Upper lobe of left lung (tissue), 6 donors: ENCODE measurements around the gene VAV2. TPM values are rescaled to one million over a fixed set of nuclear protein-coding genes. Genes with fewer than 3 reads are reported as not detected.
A peak's percentile ranks its signal among the peaks of the same experiment; 100 is the strongest.

Experiments used
- ATAC-seq, 2 donors: fragments of 200-7000 bp; cut with Tn5 transposase; one replicate each; pipeline ENCODE4 v1.9.1; 2022; ENCODE audit warnings: mild to moderate bottlenecking in 2 of 2, moderate library complexity in 2 of 2; ENCODE audit not compliant: low FRiP score in 2 of 2
- DNase-seq, 2 donors: peaks; one replicate each; pipeline ENCODE4 v3.0.0-alpha.2; 2019 to 2020
- H3K27ac ChIP-seq, 4 donors: fragments of 200-600 bp; sonication (generic); one replicate each; pipeline ENCODE4 v1.5.1; 2016 to 2019
- H3K27me3 ChIP-seq, 4 donors: fragments of 200-600 bp; sonication (generic); one replicate each; pipeline ENCODE4 v1.5.1; 2017 to 2019
- H3K36me3 ChIP-seq, 4 donors: fragments of 200-600 bp; sonication (generic); one replicate each; pipeline ENCODE4 v1.5.1; 2016 to 2019
- H3K4me1 ChIP-seq, 4 donors: fragments of 200-600 bp; sonication (generic); one replicate each; pipeline ENCODE4 v1.5.1; 2018 to 2019
- H3K4me3 ChIP-seq, 4 donors: fragments of 200-600 bp; sonication (generic); one replicate each; pipeline ENCODE4 v1.5.1; 2017 to 2019; ENCODE audit warnings: mild to moderate bottlenecking in 2 of 4, moderate library complexity in 1 of 4
- H3K9me3 ChIP-seq, 4 donors: fragments of 200-600 bp; sonication (generic); one replicate each; pipeline ENCODE4 v1.5.1; 2018 to 2019
- EP300 ChIP-seq, 4 donors: sonication (generic); formaldehyde crosslinking; IDR thresholded peaks; one replicate each; pipeline ENCODE4 v1.5.1; 2017; ENCODE audit warnings: antibody characterized with exemption in 4 of 4, control low read depth in 2 of 4
- POLR2A ChIP-seq, 4 donors: fragments of 450-650 bp; IDR thresholded peaks; one replicate each; pipeline ENCODE4 v1.5.1; 2016 to 2017; ENCODE audit warnings: antibody characterized with exemption in 4 of 4, mild to moderate bottlenecking in 2 of 4
- POLR2AphosphoS5 ChIP-seq, 2 donors: sonication (generic); formaldehyde crosslinking; IDR thresholded peaks; one replicate each; pipeline ENCODE4 v1.5.1; 2017; ENCODE audit warnings: antibody characterized with exemption in 2 of 2
- WGBS, 2 donors: methylation state at CpG; one replicate each; pipeline ENCODE4 v1.1.5; 2017 to 2018; 5-methylcytosine and 5-hydroxymethylcytosine counted together
- total RNA-seq, 6 donors: library from RNA; depleted of rRNA in 4 of 6; stranded (reverse); fragments of >200 nt in 4 of 6; gene quantifications; one replicate each; pipeline versions ENCODE4 v1.1.0 to v1.2.1, GENCODE V29; 2016 to 2021
- TF ChIP-seq, protein P1 (sequence below), 6 experiments: fragments of 450-650 bp in 4 of 6; fragments of 200-600 bp in 2 of 6; sonication (generic) in 2 of 6; IDR thresholded peaks; one replicate each; pipeline ENCODE4 v1.5.1; 2016 to 2019; ENCODE audit warnings: antibody characterized with exemption in 6 of 6
- donor health status: DM: no; HTN: no; CAD: no; lungs with moderate emphysema.
- donor health status: DM: no; HTN: yes; CAD: no; lungs with severe emphysema.

The VAV2 gene
- total RNA-seq, 6 donors from 2014 or later: 12.0 to 38.8 (median 22.0) TPM

GRCh38 chr9:133978899-133979272 lies 13.2 kb downstream of the VAV2 start:
- ATAC-seq: no peak
- 63 to 68% methylated on average over 13 to 16 of the region's 16 CpGs for WGBS, 2 donors
- no peaks in the 10 kb centered on the region for H3K27me3 ChIP-seq
- no peaks in the 10 kb centered on the region for H3K9me3 ChIP-seq
- H3K27ac ChIP-seq: peak overlapping the region; percentile 77 to 89 (median 80)
- H3K4me3 ChIP-seq: peak overlapping the region in 2 of 4 donors; percentile 24 to 32
- peaks cover 20 to 54% (median 39%) of the 10 kb centered on the region in 4 donors for H3K4me1 ChIP-seq
- H3K36me3 ChIP-seq: no peaks in the 10 kb centered on the region
- TF ChIP-seq, protein P1, sequence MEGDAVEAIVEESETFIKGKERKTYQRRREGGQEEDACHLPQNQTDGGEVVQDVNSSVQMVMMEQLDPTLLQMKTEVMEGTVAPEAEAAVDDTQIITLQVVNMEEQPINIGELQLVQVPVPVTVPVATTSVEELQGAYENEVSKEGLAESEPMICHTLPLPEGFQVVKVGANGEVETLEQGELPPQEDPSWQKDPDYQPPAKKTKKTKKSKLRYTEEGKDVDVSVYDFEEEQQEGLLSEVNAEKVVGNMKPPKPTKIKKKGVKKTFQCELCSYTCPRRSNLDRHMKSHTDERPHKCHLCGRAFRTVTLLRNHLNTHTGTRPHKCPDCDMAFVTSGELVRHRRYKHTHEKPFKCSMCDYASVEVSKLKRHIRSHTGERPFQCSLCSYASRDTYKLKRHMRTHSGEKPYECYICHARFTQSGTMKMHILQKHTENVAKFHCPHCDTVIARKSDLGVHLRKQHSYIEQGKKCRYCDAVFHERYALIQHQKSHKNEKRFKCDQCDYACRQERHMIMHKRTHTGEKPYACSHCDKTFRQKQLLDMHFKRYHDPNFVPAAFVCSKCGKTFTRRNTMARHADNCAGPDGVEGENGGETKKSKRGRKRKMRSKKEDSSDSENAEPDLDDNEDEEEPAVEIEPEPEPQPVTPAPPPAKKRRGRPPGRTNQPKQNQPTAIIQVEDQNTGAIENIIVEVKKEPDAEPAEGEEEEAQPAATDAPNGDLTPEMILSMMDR (IDR thresholded peaks at IDR 0.05): no peak
- TF ChIP-seq EP300 (IDR thresholded peaks at IDR 0.05): no peak
- TF ChIP-seq POLR2A (IDR thresholded peaks at IDR 0.05): no peak
- no peak for TF ChIP-seq POLR2AphosphoS5 (IDR thresholded peaks at IDR 0.05)
- peak in 1 of 2 donors; percentile 74 for DNase-seq

DNA sequence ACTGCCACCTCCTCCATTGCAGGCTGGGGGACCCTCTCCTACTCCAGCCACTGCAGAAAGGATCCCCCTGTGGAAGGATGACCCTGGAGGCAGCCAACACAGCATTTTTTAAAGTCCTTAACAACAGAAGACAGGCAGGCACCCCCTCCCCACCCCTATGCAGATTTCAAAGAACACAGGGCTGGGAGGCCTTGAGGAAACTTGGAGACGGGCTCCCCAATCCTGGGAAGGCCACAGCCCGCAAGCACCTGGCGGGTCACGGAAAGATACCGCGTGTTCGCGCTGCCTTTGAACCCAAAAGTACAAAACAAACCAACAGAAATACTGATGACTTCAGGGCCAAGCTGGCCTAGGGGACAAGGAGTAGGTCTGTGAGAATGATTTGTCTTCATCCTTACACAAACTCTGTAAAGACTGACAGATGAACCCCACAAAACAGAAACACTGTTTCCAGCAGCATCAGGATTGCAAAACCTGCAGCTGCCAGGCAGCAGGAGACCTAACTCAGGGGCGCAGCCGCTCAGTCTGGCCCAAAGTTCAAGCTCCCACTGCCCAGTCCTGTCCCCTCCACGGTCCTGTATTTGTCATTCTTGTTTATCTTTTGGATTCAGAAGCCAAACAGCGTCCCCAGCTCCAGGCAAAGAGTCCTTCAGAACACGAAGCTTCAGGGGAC lies 13.8 kb downstream of the VAV2 start:
- DNase-seq: no peak
- TF ChIP-seq, protein P1 (IDR thresholded peaks at IDR 0.05): no peak
- TF ChIP-seq EP300 (IDR thresholded peaks at IDR 0.05): no peak
- 76 to 79% methylated on average over 13 of the region's 13 CpGs for WGBS, 2 donors
- Histone ChIP-seq H3K27ac (peak overlapping the region; percentile 77 to 89 (median 80)), H3K36me3 (no peaks in the 10 kb centered on the region), H3K4me3 (peak overlapping the region in 1 of 4 donors; percentile 24), H3K27me3 (no peaks in the 10 kb centered on the region), H3K9me3 (no peaks in the 10 kb centered on the region), H3K4me1 (peaks cover 20 to 59% (median 45%) of the 10 kb centered on the region in 4 donors)
- no peak for ATAC-seq

DNA sequence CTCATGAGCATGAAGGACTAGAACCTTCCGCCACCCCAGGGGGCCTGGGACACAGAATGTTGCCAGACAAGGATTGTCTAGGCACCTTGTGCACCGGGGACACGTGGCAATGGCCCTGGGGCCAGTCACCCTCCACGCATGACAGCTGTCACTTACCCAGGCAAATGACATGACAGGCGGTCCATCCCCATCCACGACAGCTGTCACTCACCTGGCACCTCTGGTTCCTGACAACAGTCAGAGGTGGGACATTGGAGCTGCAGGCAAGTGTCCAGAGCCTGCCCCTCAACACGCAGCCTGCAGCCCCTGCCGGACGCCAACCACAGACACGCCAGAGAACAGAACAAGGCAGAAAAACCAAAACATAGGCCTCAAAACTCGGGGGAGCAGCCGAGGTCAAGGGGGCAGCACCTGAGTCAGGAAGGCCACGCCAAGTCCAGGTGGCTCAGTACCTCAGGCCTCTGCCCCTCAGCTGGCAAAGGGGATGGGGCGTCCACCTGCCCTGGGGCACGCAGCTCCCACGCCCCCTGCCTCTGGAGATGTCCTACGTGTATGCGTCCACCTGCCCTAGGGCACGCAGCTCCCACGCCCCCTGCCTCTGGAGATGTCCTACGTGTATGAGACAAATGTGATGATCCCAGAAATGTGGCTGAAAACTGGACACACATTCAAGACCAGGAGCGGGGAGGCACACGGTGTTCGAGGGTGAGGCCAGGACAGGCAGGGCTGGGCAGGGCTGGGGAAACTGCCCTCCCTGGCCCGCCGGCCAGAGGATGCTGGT lies 14.5 kb downstream of the VAV2 start:
- DNase-seq (no peak), ATAC-seq (no peak)
- WGBS, 2 donors: 96 to 97% methylated on average over 13 to 25 of the region's 26 CpGs
- TF ChIP-seq POLR2AphosphoS5 (IDR thresholded peaks at IDR 0.05): no peak
- TF ChIP-seq EP300 (IDR thresholded peaks at IDR 0.05): no peak
- TF ChIP-seq, protein P1 (IDR thresholded peaks at IDR 0.05): no peak
- TF ChIP-seq POLR2A (IDR thresholded peaks at IDR 0.05): no peak
- H3K36me3 ChIP-seq: no peaks in the 10 kb centered on the region
- peaks cover 20 to 61% (median 49%) of the 10 kb centered on the region in 4 donors for H3K4me1 ChIP-seq
- H3K27me3 ChIP-seq: no peaks in the 10 kb centered on the region
- H3K4me3 ChIP-seq: no peak overlapping the region
- H3K9me3 ChIP-seq: no peaks in the 10 kb centered on the region
- H3K27ac ChIP-seq: peak overlapping the region in 2 of 4 donors; percentile 80 to 89

GRCh38 chr9:133976887-133977286 lies 15.2 kb downstream of the VAV2 start:
- peaks cover 20 to 61% (median 49%) of the 10 kb centered on the region in 4 donors for H3K4me1 ChIP-seq
- 90 to 91% methylated on average over 2 to 8 of the region's 9 CpGs for WGBS, 2 donors
- TF ChIP-seq POLR2AphosphoS5 (IDR thresholded peaks at IDR 0.05) (no peak), EP300 (IDR thresholded peaks at IDR 0.05) (no peak), POLR2A (IDR thresholded peaks at IDR 0.05) (no peak)
- TF ChIP-seq, protein P1 (IDR thresholded peaks at IDR 0.05): no peak

More at GRCh38 chr9:133976887-133977286, 15.2 kb downstream of the VAV2 start:
- no peaks in the 10 kb centered on the region for H3K27me3 ChIP-seq
- DNase-seq: no peak
- no peaks in the 10 kb centered on the region for H3K9me3 ChIP-seq
- peak overlapping the region in 1 of 4 donors; percentile 26 for H3K27ac ChIP-seq
- no peaks in the 10 kb centered on the region for H3K36me3 ChIP-seq
- ATAC-seq: no peak
- H3K4me3 ChIP-seq: no peak overlapping the region
